GM12874 (cell line): ENCODE measurements around the gene EXOG.

Experiments
- TF ChIP-seq, protein P1 (sequence below): IDR thresholded peaks from 2 replicates; pipeline ENCODE4 v1.5.1; 2011; ENCODE audit warnings: low read depth, mild to moderate bottlenecking, control low read depth, low read length, moderate library complexity; ENCODE audit not compliant: insufficient read depth

Gene EXOG

DNA sequence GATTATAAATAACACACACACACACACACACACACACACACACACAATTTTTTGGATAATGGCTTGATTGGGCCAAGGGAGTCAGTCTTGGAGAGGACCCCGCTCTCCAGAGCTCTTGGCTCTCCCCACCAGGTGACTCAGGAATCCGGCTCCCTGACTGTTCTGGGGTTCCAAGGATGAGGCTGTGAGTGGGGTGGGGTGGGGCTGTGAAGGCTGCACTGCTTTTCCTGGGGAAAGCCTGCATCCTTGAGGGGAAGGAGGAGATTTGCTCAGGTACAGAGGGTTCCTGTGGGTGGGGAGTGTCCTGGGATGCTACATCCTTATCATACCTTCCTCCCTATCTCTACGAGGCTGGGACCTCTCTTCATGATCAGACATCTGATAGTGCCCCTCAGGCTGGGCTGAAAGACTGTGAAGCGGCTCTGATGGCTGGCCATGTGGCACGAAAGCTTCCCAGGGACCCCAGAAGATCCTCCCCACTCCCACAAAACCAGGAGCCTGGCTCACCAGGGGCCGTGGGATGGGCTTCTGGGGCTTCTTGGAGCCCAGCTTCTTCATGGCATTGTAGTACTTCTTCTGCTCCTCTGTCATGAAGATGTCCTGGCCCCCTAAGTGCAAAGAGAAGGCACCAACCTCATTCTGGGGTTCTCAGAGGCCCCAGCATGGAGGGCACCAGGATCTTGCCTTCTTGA is 59.2 kb downstream of the EXOG start:
- TF ChIP-seq, protein P1, sequence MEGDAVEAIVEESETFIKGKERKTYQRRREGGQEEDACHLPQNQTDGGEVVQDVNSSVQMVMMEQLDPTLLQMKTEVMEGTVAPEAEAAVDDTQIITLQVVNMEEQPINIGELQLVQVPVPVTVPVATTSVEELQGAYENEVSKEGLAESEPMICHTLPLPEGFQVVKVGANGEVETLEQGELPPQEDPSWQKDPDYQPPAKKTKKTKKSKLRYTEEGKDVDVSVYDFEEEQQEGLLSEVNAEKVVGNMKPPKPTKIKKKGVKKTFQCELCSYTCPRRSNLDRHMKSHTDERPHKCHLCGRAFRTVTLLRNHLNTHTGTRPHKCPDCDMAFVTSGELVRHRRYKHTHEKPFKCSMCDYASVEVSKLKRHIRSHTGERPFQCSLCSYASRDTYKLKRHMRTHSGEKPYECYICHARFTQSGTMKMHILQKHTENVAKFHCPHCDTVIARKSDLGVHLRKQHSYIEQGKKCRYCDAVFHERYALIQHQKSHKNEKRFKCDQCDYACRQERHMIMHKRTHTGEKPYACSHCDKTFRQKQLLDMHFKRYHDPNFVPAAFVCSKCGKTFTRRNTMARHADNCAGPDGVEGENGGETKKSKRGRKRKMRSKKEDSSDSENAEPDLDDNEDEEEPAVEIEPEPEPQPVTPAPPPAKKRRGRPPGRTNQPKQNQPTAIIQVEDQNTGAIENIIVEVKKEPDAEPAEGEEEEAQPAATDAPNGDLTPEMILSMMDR: no peak

GRCh38 chr3:38555926-38556325 is 59.8 kb downstream of the EXOG start:
- TF ChIP-seq, protein P1: no peak

DNA sequence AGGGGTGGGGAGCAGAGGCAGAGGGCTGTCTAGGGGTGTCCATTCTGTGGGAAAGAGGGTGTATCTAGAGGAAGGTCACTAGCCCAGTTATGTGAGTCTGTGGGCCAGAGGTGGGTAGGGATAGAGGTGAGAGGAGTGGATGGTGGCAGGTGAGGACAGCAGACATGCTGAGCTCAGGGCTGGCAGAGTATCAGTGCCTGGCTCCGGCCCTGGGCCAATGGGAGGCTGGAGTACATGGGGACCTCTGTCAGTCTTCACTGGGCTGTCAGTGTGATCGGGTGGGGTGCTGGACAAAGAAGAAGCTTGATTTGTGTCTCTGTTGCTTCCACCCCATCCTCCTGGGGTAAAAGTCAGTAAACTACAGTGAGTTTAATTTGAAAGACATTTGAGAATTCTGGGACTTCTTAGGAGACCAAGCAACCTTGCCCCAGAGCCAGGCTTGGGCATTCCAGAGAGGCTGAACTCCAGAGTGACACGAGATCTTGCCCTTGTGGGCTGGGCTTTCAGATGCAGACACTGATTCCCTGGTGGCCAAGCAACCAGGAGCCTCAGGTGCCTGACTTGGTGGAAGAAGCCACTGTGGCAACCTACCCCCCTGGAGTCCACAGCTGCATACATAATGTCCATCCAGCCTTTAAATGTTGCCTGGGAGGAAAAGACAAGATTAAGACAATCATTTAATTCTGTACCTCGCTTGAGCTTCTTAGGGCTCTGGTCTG is 60.7 kb downstream of the EXOG start:
- TF ChIP-seq, protein P1: no peak

DNA sequence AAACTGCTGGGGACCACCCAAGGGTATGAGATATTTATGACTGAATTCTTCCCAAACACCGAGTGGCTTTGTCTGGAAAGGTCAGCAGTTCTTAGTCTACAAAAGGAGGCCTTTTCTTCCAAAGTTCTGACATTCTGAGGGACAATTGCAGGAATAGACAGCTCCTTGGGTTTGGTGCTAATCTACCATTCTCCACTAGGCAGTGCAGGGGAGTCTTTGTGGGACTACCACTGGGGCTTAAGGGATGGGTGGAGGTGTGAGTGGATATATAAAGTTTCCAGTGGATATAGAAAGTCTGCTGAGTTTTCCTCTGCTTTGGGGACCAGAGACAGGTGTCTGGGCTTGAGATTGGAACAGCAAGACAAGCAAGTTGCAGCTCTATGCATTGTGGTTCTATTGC is 62.7 kb downstream of the EXOG start:
- TF ChIP-seq, protein P1: no peak

- TF ChIP-seq, protein P1: peak; percentile 36; the same call in 1 of the 2 replicates
Observed at GRCh38 chr3:38560284-38560683, 64.1 kb downstream of the EXOG start.

DNA sequence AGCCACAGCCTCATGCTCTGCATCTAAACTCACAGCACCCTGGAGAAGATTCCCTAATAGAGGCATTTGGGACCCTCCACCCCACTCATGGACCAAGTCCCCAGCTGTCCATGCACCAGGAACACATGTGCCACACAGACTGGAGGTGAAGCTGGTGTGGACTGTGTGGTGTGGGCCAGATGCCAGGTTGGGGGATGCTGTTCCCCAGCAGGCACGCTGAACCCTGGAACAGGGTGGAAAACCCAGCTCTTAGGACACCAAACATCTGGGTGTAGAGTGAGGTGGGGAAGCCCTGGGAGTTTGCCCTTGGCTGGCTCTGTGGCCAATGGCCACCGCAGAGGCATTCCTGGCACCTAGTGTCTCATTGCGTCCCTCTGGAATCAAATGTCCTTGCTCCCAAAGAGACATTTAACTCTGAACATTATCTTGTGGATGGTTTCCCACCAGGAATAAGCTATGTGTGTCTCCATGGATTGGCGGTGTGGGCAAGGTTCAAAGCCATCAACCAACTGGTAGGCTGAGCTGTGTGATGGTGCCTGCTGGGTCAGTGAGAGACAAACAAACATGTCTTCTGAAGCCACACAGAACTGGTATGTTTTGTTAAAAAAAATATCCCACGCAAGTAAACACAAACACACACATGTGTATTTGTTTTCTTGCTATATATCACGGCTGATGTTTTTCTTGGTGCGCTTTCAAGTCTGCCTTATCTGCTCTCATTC is 65.0 kb downstream of the EXOG start:
- TF ChIP-seq, protein P1: no peak

GRCh38 chr3:38561746-38562466 is 65.8 kb downstream of the EXOG start:
- TF ChIP-seq, protein P1: no peak
